ENCODE results near the gene ASH1L. TPM values are rescaled to one million over a fixed set of nuclear protein-coding genes. Genes with fewer than 3 reads are reported as not detected.

The ASH1L gene
- total RNA-seq, 1 donor from 2014 or later = 43.0 TPM

DNA sequence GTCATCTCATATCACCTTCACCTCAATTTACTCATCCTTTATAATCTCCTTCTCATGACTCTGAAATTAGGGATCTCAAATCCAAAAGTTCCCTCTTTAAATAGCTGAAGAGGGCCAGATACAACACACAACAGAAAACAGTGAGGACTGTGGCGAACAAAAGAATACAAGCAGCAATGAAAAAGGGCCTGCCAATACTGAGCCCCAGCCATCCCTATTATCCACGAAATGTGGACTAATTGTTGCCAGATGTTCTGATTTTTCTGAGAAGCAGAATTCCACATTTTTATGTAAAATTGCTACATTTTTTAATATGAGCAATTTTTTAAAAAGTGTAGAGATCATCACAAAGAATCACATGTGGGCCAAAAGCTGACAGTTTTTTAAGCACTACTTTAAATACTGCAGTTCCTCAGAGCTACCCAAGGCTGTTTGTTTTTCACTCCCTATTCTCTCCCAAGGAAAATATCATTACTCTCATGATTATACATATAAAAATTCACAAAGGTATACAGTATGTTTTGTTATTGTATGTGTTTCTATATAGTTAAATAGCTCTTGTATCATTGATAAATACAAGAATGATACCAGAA is 90.0 kb downstream of the ASH1L start:
- TF ChIP-seq, protein P1, sequence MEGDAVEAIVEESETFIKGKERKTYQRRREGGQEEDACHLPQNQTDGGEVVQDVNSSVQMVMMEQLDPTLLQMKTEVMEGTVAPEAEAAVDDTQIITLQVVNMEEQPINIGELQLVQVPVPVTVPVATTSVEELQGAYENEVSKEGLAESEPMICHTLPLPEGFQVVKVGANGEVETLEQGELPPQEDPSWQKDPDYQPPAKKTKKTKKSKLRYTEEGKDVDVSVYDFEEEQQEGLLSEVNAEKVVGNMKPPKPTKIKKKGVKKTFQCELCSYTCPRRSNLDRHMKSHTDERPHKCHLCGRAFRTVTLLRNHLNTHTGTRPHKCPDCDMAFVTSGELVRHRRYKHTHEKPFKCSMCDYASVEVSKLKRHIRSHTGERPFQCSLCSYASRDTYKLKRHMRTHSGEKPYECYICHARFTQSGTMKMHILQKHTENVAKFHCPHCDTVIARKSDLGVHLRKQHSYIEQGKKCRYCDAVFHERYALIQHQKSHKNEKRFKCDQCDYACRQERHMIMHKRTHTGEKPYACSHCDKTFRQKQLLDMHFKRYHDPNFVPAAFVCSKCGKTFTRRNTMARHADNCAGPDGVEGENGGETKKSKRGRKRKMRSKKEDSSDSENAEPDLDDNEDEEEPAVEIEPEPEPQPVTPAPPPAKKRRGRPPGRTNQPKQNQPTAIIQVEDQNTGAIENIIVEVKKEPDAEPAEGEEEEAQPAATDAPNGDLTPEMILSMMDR (IDR thresholded peaks at IDR 0.05; ENCODE audit: partially characterized antibody, unreplicated experiment) = no peak
- Mint-ChIP-seq H3K27ac (ENCODE audit: unreplicated experiment) (no peak overlapping the region), H3K27me3 (ENCODE audit: unreplicated experiment) (no peaks in the 10 kb centered on the region), H3K9me3 (ENCODE audit: unreplicated experiment) (peaks cover 10% of the 10 kb centered on the region), H3K36me3 (ENCODE audit: unreplicated experiment) (peaks cover 6% of the 10 kb centered on the region), H3K4me3 (ENCODE audit: unreplicated experiment) (no peak overlapping the region), H3K4me1 (ENCODE audit: low read depth, unreplicated experiment) (peaks cover 2% of the 10 kb centered on the region)
- no peak for DNase-seq

DNA sequence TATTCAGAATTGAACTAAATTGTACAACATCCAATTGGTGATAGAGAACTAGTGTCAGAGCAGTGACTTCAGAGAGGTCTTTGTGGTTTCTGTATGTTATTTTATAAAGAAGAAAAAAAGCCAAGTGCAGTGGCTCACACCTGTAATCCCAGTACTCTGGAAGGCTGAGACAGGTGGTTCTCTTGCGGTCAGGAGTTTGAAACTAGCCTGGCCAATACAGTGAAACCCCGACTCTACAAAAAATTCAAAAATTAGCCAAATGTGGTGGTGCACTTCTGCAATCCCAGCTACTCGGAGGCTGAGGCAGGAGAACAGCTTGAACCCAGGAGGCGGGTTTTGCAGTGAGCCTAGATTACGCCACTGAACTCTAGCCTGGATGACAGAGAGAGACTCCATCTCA is 90.7 kb downstream of the ASH1L start:
- no peak overlapping the region for H3K4me3 Mint-ChIP-seq (ENCODE audit: unreplicated experiment)
- H3K9me3 Mint-ChIP-seq (ENCODE audit: unreplicated experiment) = peaks cover 10% of the 10 kb centered on the region
- TF ChIP-seq, protein P1 (IDR thresholded peaks at IDR 0.05; ENCODE audit: partially characterized antibody, unreplicated experiment) = no peak
- H3K27ac Mint-ChIP-seq (ENCODE audit: unreplicated experiment) = no peak overlapping the region
- peaks cover 6% of the 10 kb centered on the region for H3K36me3 Mint-ChIP-seq (ENCODE audit: unreplicated experiment)
- H3K27me3 Mint-ChIP-seq (ENCODE audit: unreplicated experiment) = no peaks in the 10 kb centered on the region
- H3K4me1 Mint-ChIP-seq (ENCODE audit: low read depth, unreplicated experiment) = peaks cover 2% of the 10 kb centered on the region
- no peak for DNase-seq

DNA sequence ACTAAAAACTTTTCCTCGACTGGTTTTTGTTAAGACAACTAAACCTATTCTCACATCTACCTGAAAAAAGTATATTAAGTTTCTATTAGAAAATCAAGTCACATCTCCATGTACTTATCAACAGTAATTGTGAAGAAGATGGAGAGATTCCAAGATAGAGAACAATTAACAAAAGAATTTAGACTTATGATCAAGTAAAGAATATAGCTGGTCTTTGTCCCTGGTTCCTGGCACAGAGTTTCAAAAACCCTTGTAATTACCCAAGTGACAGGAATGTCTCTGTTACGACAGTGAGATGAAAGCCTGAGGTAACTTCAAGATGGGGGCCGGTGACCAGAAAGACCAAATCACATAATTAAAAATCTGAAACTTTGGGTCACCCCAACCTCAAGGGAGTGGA is 91.6 kb downstream of the ASH1L start:
- Mint-ChIP-seq H3K36me3 (ENCODE audit: unreplicated experiment) (peaks cover 6% of the 10 kb centered on the region), H3K27ac (ENCODE audit: unreplicated experiment) (no peak overlapping the region), H3K4me3 (ENCODE audit: unreplicated experiment) (no peak overlapping the region), H3K4me1 (ENCODE audit: low read depth, unreplicated experiment) (peaks cover 2% of the 10 kb centered on the region), H3K27me3 (ENCODE audit: unreplicated experiment) (no peaks in the 10 kb centered on the region), H3K9me3 (ENCODE audit: unreplicated experiment) (peaks cover 10% of the 10 kb centered on the region)
- TF ChIP-seq, protein P1 (IDR thresholded peaks at IDR 0.05; ENCODE audit: partially characterized antibody, unreplicated experiment) = no peak
- no peak for DNase-seq

DNA sequence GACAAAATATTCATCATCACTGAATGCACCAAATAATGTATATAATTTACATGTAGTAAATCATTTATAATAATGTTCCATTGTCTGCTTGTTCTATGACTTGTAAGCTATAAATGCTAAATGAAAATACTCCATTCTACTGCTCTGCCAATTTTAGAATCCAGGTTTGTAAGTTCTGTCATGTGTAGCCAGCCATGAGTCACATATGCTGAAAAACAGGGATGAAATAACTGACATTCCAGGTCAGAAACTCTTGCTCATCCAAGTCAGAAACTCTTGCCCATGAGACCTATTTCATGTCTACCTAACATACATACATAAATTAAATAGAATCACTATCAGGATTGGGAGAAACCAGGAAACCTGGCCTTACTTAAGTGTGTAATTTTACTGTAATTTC is 95.6 kb downstream of the ASH1L start:
- TF ChIP-seq, protein P1 (IDR thresholded peaks at IDR 0.05; ENCODE audit: partially characterized antibody, unreplicated experiment) = no peak
- Mint-ChIP-seq H3K27me3 (ENCODE audit: unreplicated experiment) (no peaks in the 10 kb centered on the region), H3K9me3 (ENCODE audit: unreplicated experiment) (peaks cover 6% of the 10 kb centered on the region), H3K4me1 (ENCODE audit: low read depth, unreplicated experiment) (no peaks in the 10 kb centered on the region), H3K4me3 (ENCODE audit: unreplicated experiment) (no peak overlapping the region), H3K36me3 (ENCODE audit: unreplicated experiment) (peaks cover 6% of the 10 kb centered on the region), H3K27ac (ENCODE audit: unreplicated experiment) (no peak overlapping the region)
- no peak for DNase-seq

DNA sequence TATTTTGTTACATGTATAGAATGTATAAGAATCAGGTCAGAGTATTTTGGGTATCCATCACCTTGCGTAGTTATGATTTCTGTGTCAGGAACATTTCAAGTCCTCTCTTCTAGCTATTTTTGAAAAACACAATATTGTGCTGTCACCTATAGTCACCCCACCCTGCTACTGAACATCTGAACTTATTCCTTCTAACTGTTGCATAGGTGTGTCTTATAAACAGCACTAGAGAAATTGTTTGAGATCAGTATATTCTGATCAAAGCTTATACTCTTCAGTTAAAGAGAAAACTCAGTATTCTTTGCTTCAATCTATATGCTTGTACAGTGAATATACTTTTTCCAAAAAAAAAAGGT is 96.0 kb downstream of the ASH1L start:
- H3K4me1 Mint-ChIP-seq (ENCODE audit: low read depth, unreplicated experiment) = no peaks in the 10 kb centered on the region
- no peak overlapping the region for H3K27ac Mint-ChIP-seq (ENCODE audit: unreplicated experiment)
- no peak for DNase-seq
- H3K36me3 Mint-ChIP-seq (ENCODE audit: unreplicated experiment) = peaks cover 5% of the 10 kb centered on the region
- no peaks in the 10 kb centered on the region for H3K27me3 Mint-ChIP-seq (ENCODE audit: unreplicated experiment)
- peaks cover 4% of the 10 kb centered on the region for H3K9me3 Mint-ChIP-seq (ENCODE audit: unreplicated experiment)
- H3K4me3 Mint-ChIP-seq (ENCODE audit: unreplicated experiment) = no peak overlapping the region
- TF ChIP-seq, protein P1 (IDR thresholded peaks at IDR 0.05; ENCODE audit: partially characterized antibody, unreplicated experiment) = no peak

Data from glutamatergic neuron (in vitro differentiated cells).